ENCODE measurements around the gene SPR. TPM values are rescaled to one million over a fixed set of nuclear protein-coding genes. Genes with fewer than 3 reads are reported as not detected.

The SPR gene
- total and polyA plus RNA-seq, 9 of the 15 experiments (the other 6 are each of a cell fraction or from before 2014, with no cell fraction given) = 7.7 to 38.3 (median 26.3) TPM

GRCh38 chr2:72915907-72916742 lies 28.9 kb downstream of the SPR start:
- POLR2A ChIA-PET = interaction anchor here (1.2 kb wide), 1 partner anchor 9 kb away, joined by 3 read pairs; no protein-coding TSS in a partner anchor
- Histone ChIP-seq H3K36me3 (ENCODE audit: control insufficient read depth, insufficient read depth, low read length) (no peaks in the 10 kb centered on the region), H3K4me1 (replicated peaks in 1 of 2; ENCODE audit: control insufficient read depth in 2 of 2, insufficient read depth in 2 of 2, low read length in 2 of 2) (peaks cover 0 to 53% of the 10 kb centered on the region in 2 experiments; a peak in 3 of 5 replicates), H3K79me2 (ENCODE audit: control insufficient read depth, insufficient read depth, low read length) (no peaks in the 10 kb centered on the region), H3K27ac (ENCODE audit: extremely low read depth, low read depth, low read length) (no peak overlapping the region), H3K4me2 (ENCODE audit: insufficient read depth, low read length) (no peak overlapping the region), H3K9ac (ENCODE audit: insufficient read depth in 1 of 2, low read depth in 2 of 2, low read length in 2 of 2) (peak overlapping the region in 1 of 2 experiments; percentile 58; a peak in 2 of 4 replicates), H3K4me3 (no peak overlapping the region; the same call in 1 of the 2 replicates), H3K9me1 (ENCODE audit: control insufficient read depth, insufficient read depth, low read length) (no peaks in the 10 kb centered on the region), H3K27me3 (ENCODE audit: control insufficient read depth in 2 of 2, insufficient read depth in 2 of 2, low read length in 2 of 2) (peaks cover 61 to 68% of the 10 kb centered on the region in 2 experiments), H4K20me1 (replicated peaks; ENCODE audit: control insufficient read depth, insufficient read depth, low read length) (peaks cover 26% of the 10 kb centered on the region; the same call in 1 of the 2 replicates), H2AFZ (ENCODE audit: low read depth, low read length) (no peak overlapping the region), H3K9me3 (replicated peaks; ENCODE audit: control insufficient read depth, insufficient read depth, low read depth, low read length) (no peaks in the 10 kb centered on the region)
- BruUV-seq (replicated peaks) = no TSS peak
- WGBS (ENCODE audit: insufficient coverage, low coverage, missing lambda C conversion rate) = 17% methylated on average over 39 of the region's 86 CpGs
- CTCF ChIA-PET (ENCODE audit: low intra/inter-chr PET ratio) = no interaction called here
- peak; percentile 66 to 71 (median 70) for DNase-seq (ENCODE audit: extremely low read depth in 1 of 4, low spot score in 3 of 4)
- ATAC-seq = peak; percentile 87
- FAIRE-seq = no peak
- in situ Hi-C loops (cut with MboI) (no loop called here), intact Hi-C loops (cut with micrococcal nuclease) (no loop called here)
- TF ChIP-seq TBP (optimal IDR thresholded peaks at IDR 0.05; ENCODE audit: low read depth, low read length) = no peak
- TF ChIP-seq NEUROD1 (IDR thresholded peaks at IDR 0.05; ENCODE audit: borderline replicate concordance, low read depth, low read length, partially characterized antibody) = peak; percentile 90
- no peak for TF ChIP-seq OTX1 (CRISPR knock-in tag; IDR thresholded peaks at IDR 0.05)
- TF ChIP-seq DIDO1 (tag; IDR thresholded peaks at IDR 0.05; ENCODE audit: low read depth) = no peak
- TF ChIP-seq MCM5 (IDR thresholded peaks at IDR 0.05; ENCODE audit: low read depth) = no peak
- no peak for TF ChIP-seq NFXL1 (CRISPR knock-in tag; IDR thresholded peaks at IDR 0.05)
- TF ChIP-seq ZNF699 (CRISPR knock-in tag; IDR thresholded peaks at IDR 0.05; ENCODE audit: insufficient replicate concordance) = no peak
- no peak for TF ChIP-seq IRF1 (CRISPR knock-in tag; IDR thresholded peaks at IDR 0.05; ENCODE audit: borderline replicate concordance)
- no peak for TF ChIP-seq DACH1 (IDR thresholded peaks at IDR 0.05; ENCODE audit: partially characterized antibody)
- TF ChIP-seq ZNF766 (CRISPR knock-in tag; conservative IDR thresholded peaks at IDR 0.05) = no peak
- TF ChIP-seq RBM14 (IDR thresholded peaks at IDR 0.05; ENCODE audit: borderline replicate concordance, insufficient read depth, low read depth, low read length) = 0 out of 2 replicates have a peak, but pooled peaks have one; percentile 5
- TF ChIP-seq CTBP1 (IDR thresholded peaks at IDR 0.05; ENCODE audit: borderline replicate concordance) = peak; percentile 16; the same call in 1 of the 2 replicates
- TF ChIP-seq SAFB (IDR thresholded peaks at IDR 0.05; ENCODE audit: borderline replicate concordance, low read depth, low read length) = peak; percentile 33; the same call in 1 of the 2 replicates
- no peak for TF ChIP-seq RFX5 (IDR thresholded peaks at IDR 0.05; ENCODE audit: low read depth, low read length)
- TF ChIP-seq CXXC5 (CRISPR knock-in tag; IDR thresholded peaks at IDR 0.05) = peak; percentile 54
- no peak for TF ChIP-seq PRMT5 (CRISPR knock-in tag; IDR thresholded peaks at IDR 0.05)
- no peak for TF ChIP-seq ILK (tag; IDR thresholded peaks at IDR 0.05; ENCODE audit: borderline replicate concordance, low read depth)
- no peak for TF ChIP-seq ZNF79 (CRISPR knock-in tag; IDR thresholded peaks at IDR 0.05; ENCODE audit: low read depth)
- no peak for TF ChIP-seq POLR2B (IDR thresholded peaks at IDR 0.05; ENCODE audit: low read depth, partially characterized antibody)
- peak; percentile 81 for TF ChIP-seq ZBTB33 (CRISPR knock-in tag; IDR thresholded peaks at IDR 0.05)

Data from K562 (cell line).